Bronchial epithelial cell (primary cell): ENCODE results near the gene SLX9. TPM values are rescaled to one million over a fixed set of nuclear protein-coding genes. Genes with fewer than 3 reads are reported as not detected.

ENCODE experiments used
- DNase-seq: peaks from one replicate; pipeline ENCODE4 v3.0.0-alpha.2; 2010; ENCODE audit warnings: low read depth
- FAIRE-seq: peaks from 2 replicates; lab custom pipeline; 2011; peaks lifted over from hg19 to GRCh38; lab: Jason Lieb, UNC
- H3K27me3 ChIP-seq: 2 replicates; pipeline ENCODE4 v1.5.1; 2011; ENCODE audit warnings: low read length; ENCODE audit not compliant: control insufficient read depth, insufficient read depth
- H3K36me3 ChIP-seq: 2 replicates; pipeline ENCODE4 v1.5.1; 2011; ENCODE audit warnings: low read length; ENCODE audit not compliant: control insufficient read depth, insufficient read depth
- H3K4me3 ChIP-seq: 2 replicates; pipeline ENCODE4 v1.5.1; 2011; ENCODE audit warnings: mild to moderate bottlenecking, low read depth, low read length, control low read depth
- total RNA-seq: library from RNA; depleted of rRNA; stranded (reverse); fragments of >200 nt; gene quantifications from 2 replicates; pipeline ENCODE4 v1.2.1, GENCODE V29; 2014
- TF ChIP-seq, protein P1 (sequence below): IDR thresholded peaks from 2 replicates; pipeline ENCODE4 v1.5.1; 2011; ENCODE audit warnings: mild to moderate bottlenecking, moderate library complexity, low read length, control low read depth, inconsistent platforms; ENCODE audit not compliant: insufficient read depth, severe bottlenecking

SLX9 gene
- total RNA-seq, 1 donor from 2014 or later = 34.0 TPM

DNA sequence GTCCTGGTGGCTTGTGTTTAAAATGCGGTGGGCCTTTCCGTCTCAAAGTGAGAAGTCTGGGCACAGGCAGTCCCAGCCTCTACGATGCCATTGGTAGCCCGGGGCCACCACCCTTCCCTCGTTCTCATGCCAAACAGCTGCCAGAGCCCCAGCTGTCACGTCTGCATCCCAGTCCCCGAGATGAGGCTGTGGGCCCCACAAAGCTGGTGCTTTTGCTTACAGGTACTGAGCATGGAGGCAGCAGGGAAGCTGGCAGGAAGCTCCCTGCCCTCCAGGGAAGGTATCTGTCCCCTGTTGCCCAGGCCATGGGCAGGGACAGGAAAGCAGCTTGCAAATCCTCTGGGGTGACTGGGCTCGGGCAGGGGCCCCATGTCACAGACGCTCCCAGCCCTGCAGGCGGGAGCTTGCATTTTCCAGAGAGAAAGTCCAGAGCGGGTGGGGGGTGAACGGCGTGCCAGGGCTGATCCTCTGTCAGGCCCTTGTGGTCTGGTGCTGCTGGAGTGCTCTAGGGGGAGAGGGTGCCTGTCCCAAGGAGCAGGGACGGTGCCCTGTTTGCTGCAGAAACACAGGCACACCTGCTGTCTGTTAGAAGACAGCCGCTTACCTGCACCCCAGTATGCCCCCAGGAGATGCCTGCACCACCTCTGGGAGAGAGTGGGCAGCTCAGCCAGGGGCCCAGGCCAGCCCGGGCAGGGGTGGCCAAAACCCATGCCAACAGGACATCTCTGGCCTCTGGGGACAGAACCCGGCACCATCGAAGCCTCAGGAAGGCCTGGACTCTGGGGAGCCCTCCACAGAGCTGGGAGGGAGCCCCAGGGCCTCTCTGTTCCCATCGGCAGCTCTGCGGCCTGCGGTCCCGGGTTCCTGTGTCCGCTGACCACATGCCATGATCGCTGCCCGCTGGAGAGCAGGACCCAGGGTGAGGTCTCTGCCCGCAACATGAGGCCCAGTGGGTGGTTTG, 45.9 kb downstream of the SLX9 start:
- TF ChIP-seq, protein P1, sequence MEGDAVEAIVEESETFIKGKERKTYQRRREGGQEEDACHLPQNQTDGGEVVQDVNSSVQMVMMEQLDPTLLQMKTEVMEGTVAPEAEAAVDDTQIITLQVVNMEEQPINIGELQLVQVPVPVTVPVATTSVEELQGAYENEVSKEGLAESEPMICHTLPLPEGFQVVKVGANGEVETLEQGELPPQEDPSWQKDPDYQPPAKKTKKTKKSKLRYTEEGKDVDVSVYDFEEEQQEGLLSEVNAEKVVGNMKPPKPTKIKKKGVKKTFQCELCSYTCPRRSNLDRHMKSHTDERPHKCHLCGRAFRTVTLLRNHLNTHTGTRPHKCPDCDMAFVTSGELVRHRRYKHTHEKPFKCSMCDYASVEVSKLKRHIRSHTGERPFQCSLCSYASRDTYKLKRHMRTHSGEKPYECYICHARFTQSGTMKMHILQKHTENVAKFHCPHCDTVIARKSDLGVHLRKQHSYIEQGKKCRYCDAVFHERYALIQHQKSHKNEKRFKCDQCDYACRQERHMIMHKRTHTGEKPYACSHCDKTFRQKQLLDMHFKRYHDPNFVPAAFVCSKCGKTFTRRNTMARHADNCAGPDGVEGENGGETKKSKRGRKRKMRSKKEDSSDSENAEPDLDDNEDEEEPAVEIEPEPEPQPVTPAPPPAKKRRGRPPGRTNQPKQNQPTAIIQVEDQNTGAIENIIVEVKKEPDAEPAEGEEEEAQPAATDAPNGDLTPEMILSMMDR = no peak
- Histone ChIP-seq H3K36me3 (no peaks in the 10 kb centered on the region), H3K4me3 (no peak overlapping the region), H3K27me3 (no peaks in the 10 kb centered on the region)
- no peak for DNase-seq
- FAIRE-seq = no peak

GRCh38 chr21:44986471-44987291, 46.9 kb downstream of the SLX9 start:
- FAIRE-seq (no peak), DNase-seq (no peak)
- no peak overlapping the region for H3K4me3 ChIP-seq
- H3K36me3 ChIP-seq = no peaks in the 10 kb centered on the region
- TF ChIP-seq, protein P1 = no peak
- no peaks in the 10 kb centered on the region for H3K27me3 ChIP-seq

- FAIRE-seq (no peak), DNase-seq (no peak)
- Histone ChIP-seq H3K4me3 (no peak overlapping the region), H3K27me3 (no peaks in the 10 kb centered on the region), H3K36me3 (no peaks in the 10 kb centered on the region)
- TF ChIP-seq, protein P1 = no peak
Measured at GRCh38 chr21:44987301-44987885, 47.6 kb downstream of the SLX9 start.

- Histone ChIP-seq H3K27me3 (no peaks in the 10 kb centered on the region), H3K4me3 (no peak overlapping the region), H3K36me3 (no peaks in the 10 kb centered on the region)
- TF ChIP-seq, protein P1 = no peak
- no peak for DNase-seq
- no peak for FAIRE-seq
Measured at GRCh38 chr21:44987886-44988606, 48.2 kb downstream of the SLX9 start.
